Measurements from ENCODE around the gene RSBN1.

- no peak for TF ChIP-seq CTCF (IDR thresholded peaks at IDR 0.05; ENCODE audit: poor library complexity)
- TF ChIP-seq EZH2phosphoT487 (IDR thresholded peaks at IDR 0.05; ENCODE audit: low read depth, severe bottlenecking, unreplicated experiment): no peak
Observed at GRCh38 chr1:113783254-113784103, 28.8 kb downstream of the RSBN1 start.

Data from hepatocyte (in vitro differentiated cells).